GM21786 (cell line): Measurements from ENCODE around the gene RASSF5.

Source experiments
- ATAC-seq: cut with Tn5 transposase; IDR thresholded peaks from one replicate; pipeline ENCODE4 v1.9.1; 2021; ENCODE audit not compliant: unreplicated experiment

Gene RASSF5

GRCh38 chr1:206583707-206584648 lies 76.6 kb downstream of the RASSF5 start:
- no peak for ATAC-seq

GRCh38 chr1:206584683-206585082 lies 77.4 kb downstream of the RASSF5 start:
- ATAC-seq: no peak

GRCh38 chr1:206586501-206587445 lies 79.4 kb downstream of the RASSF5 start:
- ATAC-seq: no peak

- ATAC-seq: no peak
Observed at GRCh38 chr1:206587904-206588303, 80.6 kb downstream of the RASSF5 start.

GRCh38 chr1:206588492-206588891 lies 81.2 kb downstream of the RASSF5 start:
- no peak for ATAC-seq

- ATAC-seq: no peak
Observed at GRCh38 chr1:206589206-206589605, 81.9 kb downstream of the RASSF5 start.

- peak; percentile 64 for ATAC-seq
Observed at GRCh38 chr1:206590025-206590758, 82.9 kb downstream of the RASSF5 start.

- no peak for ATAC-seq
Observed at GRCh38 chr1:206591226-206591625, 83.9 kb downstream of the RASSF5 start.

GRCh38 chr1:206591696-206592095 lies 84.4 kb downstream of the RASSF5 start:
- ATAC-seq: no peak

GRCh38 chr1:206593351-206593925 lies 86.1 kb downstream of the RASSF5 start:
- ATAC-seq: no peak

- no peak for ATAC-seq
Observed at GRCh38 chr1:206595581-206596318, 88.4 kb downstream of the RASSF5 start.

GRCh38 chr1:206596319-206596666 lies 89.0 kb downstream of the RASSF5 start:
- no peak for ATAC-seq

GRCh38 chr1:206600527-206600926 lies 93.2 kb downstream of the RASSF5 start:
- no peak for ATAC-seq

- ATAC-seq: no peak
Observed at GRCh38 chr1:206604861-206605260, 97.5 kb downstream of the RASSF5 start.

GRCh38 chr1:206606867-206607266 lies 99.5 kb downstream of the RASSF5 start:
- no peak for ATAC-seq

- ATAC-seq: no peak
Observed at GRCh38 chr1:206608108-206608698, 100.9 kb downstream of the RASSF5 start.

- no peak for ATAC-seq
Observed at GRCh38 chr1:206609229-206609991, 102.1 kb downstream of the RASSF5 start.

GRCh38 chr1:206612129-206612876 lies 105.0 kb downstream of the RASSF5 start, which contains the start of gene EIF2D:
EIF2D (minus strand) TSS chr1:206612465; CDS start chr1:206612342, 123 bp downstream.
- peak; percentile 82 for ATAC-seq
